B cell (primary cell): ENCODE results near the gene IL10. TPM values are rescaled to one million over a fixed set of nuclear protein-coding genes. Genes with fewer than 3 reads are reported as not detected.

Experiments used
- ATAC-seq: fragments of 200-7000 bp; cut with Tn5 transposase; one replicate; pipeline ENCODE4 v1.10.0; 2021; ENCODE audit warnings: low read depth, mild to moderate bottlenecking, moderate number of reproducible peaks, moderate library complexity
- CTCF ChIA-PET: fragments of 350-600 bp; sonication (Branson Sonifier 250); formaldehyde crosslinking; loops from one replicate; lab custom pipeline; 2021; ENCODE audit warnings: antibody characterized with exemption, inconsistent platforms; lab: Charles Lee
- POLR2A ChIA-PET: fragments of 350-600 bp; sonication (Branson Sonifier 250); formaldehyde crosslinking; loops from one replicate; lab custom pipeline; 2021; ENCODE audit warnings: antibody characterized with exemption; lab: Charles Lee
- DNase-seq: peaks from one replicate; pipeline ENCODE4 v3.0.0; 2013
- H2AFZ ChIP-seq: 2 replicates; pipeline ENCODE4 v1.6.1; 2012; ENCODE audit warnings: mild to moderate bottlenecking, low read depth, low read length; ENCODE audit not compliant: insufficient read depth, poor library complexity, severe bottlenecking
- H3K27ac ChIP-seq, 2 donors: 1 replicate in 1 of 2; 2 replicates in 1 of 2; pipeline ENCODE4 v1.5.1; 2012 to 2013; ENCODE audit warnings: low read length in 2 of 2, mild to moderate bottlenecking in 2 of 2, moderate library complexity in 1 of 2
- H3K27me3 ChIP-seq, 4 experiments: fragments of 200-600 bp in 1 of 4; sonication (generic) in 1 of 4; replicated peaks in 1 of 4; 1 replicate in 2 of 4; 2 replicates in 2 of 4; pipeline versions ENCODE4 v1.6.1 to v1.7.0; 2013 to 2016; ENCODE audit warnings: low read length in 3 of 4, mild to moderate bottlenecking in 2 of 4, mixed read lengths in 1 of 4, moderate library complexity in 1 of 4; ENCODE audit not compliant: insufficient read depth in 4 of 4, control insufficient read depth in 3 of 4; ENCODE audit errors: control extremely low read depth in 1 of 4
- H3K36me3 ChIP-seq, 2 experiments: replicated peaks in 1 of 2; 1 replicate in 1 of 2; 2 replicates in 1 of 2; pipeline versions ENCODE4 v1.6.1 to v1.7.1; 2013; ENCODE audit warnings: low read length in 1 of 2; ENCODE audit not compliant: insufficient read depth in 2 of 2, control insufficient read depth in 1 of 2; ENCODE audit errors: control extremely low read depth in 1 of 2, extremely low read depth in 1 of 2
- H3K4me1 ChIP-seq, 2 donors: fragments of 200-600 bp in 1 of 2; sonication (generic) in 1 of 2; 1 replicate in 1 of 2; 2 replicates in 1 of 2; pipeline versions ENCODE4 v1.5.1 to v1.6.1; 2013 to 2017; ENCODE audit warnings: low read length in 2 of 2; ENCODE audit not compliant: control insufficient read depth in 2 of 2, insufficient read depth in 2 of 2
- H3K4me2 ChIP-seq: replicated peaks from 2 replicates; pipeline ENCODE3; 2012; ENCODE audit warnings: mild to moderate bottlenecking, low read depth, low read length; ENCODE audit not compliant: poor library complexity, severe bottlenecking
- H3K4me3 ChIP-seq, 5 experiments: fragments of 200-600 bp in 1 of 5; sonication (generic) in 1 of 5; 1 replicate in 3 of 5; 2 replicates in 2 of 5; pipeline versions ENCODE4 v1.5.1 to v1.7.0; 2011 to 2016; ENCODE audit warnings: low read length in 4 of 5, mild to moderate bottlenecking in 4 of 5, low read depth in 2 of 5, control low read depth in 1 of 5, moderate library complexity in 1 of 5; ENCODE audit not compliant: insufficient read depth in 1 of 5; ENCODE audit errors: control extremely low read depth in 1 of 5, extremely low read depth in 1 of 5
- H3K79me2 ChIP-seq: fragments of 200-600 bp; sonication (generic); one replicate; pipeline ENCODE4 v1.6.0; 2016; ENCODE audit warnings: low read length; ENCODE audit not compliant: control insufficient read depth, insufficient read depth
- H3K9ac ChIP-seq: fragments of 200-600 bp; sonication (generic); 2 replicates; pipeline ENCODE4 v1.6.1; 2017; ENCODE audit warnings: mild to moderate bottlenecking, low read length, moderate library complexity
- H3K9me3 ChIP-seq, 3 donors: one replicate each; pipeline versions ENCODE4 v1.6.1 to v1.7.1; 2013; ENCODE audit warnings: low read length in 2 of 3; ENCODE audit not compliant: control insufficient read depth in 2 of 3, insufficient read depth in 1 of 3; ENCODE audit errors: control extremely low read depth in 1 of 3
- H4K20me1 ChIP-seq: 2 replicates; pipeline ENCODE4 v1.6.0; 2012; ENCODE audit warnings: mild to moderate bottlenecking, low read length; ENCODE audit not compliant: insufficient read depth, control insufficient read depth, poor library complexity, severe bottlenecking
- H3K27ac Mint-ChIP-seq: one replicate; pipeline ENCODE4 v1.8.0; 2021; ENCODE audit warnings: mixed read lengths
- H3K27me3 Mint-ChIP-seq: one replicate; pipeline ENCODE4 v1.8.0; 2021; ENCODE audit warnings: mixed read lengths
- H3K4me1 Mint-ChIP-seq: one replicate; pipeline ENCODE4 v1.8.0; 2021; ENCODE audit warnings: mixed read lengths
- H3K4me3 Mint-ChIP-seq: one replicate; pipeline ENCODE4 v1.8.0; 2021; ENCODE audit warnings: mixed read lengths
- H3K9me3 Mint-ChIP-seq: one replicate; pipeline ENCODE4 v1.8.0; 2022; ENCODE audit warnings: mixed read lengths; ENCODE audit not compliant: insufficient read depth
- EZH2 ChIP-seq: IDR thresholded peaks from 2 replicates; pipeline ENCODE4 v1.6.1; 2012; ENCODE audit warnings: borderline replicate concordance, low read depth, mild to moderate bottlenecking, moderate library complexity, low read length; ENCODE audit not compliant: insufficient read depth, poor library complexity, severe bottlenecking
- WGBS: methylation state at CpG from one replicate; pipeline ENCODE4 v1.1.5; 2013; ENCODE audit warnings: missing lambda C conversion rate; ENCODE audit not compliant: insufficient coverage; 5-methylcytosine and 5-hydroxymethylcytosine counted together
- intact Hi-C: fragments of 100-400 bp; cut with micrococcal nuclease; formaldehyde crosslinking; loops from one replicate; pipeline ENCODE4 v1.10.0; 2022
- polyA plus RNA-seq: library from polyadenylated mRNA; depleted of rRNA; stranded (reverse); fragments of >200 nt; gene quantifications from 2 replicates; pipeline ENCODE4 v1.2.3, GENCODE V29; 2012
- small RNA-seq: library from RNA; depleted of rRNA; stranded (forward); fragments of <200 nt; gene quantifications from one replicate; pipeline ENCODE3, GENCODE V24; 2012; ENCODE audit warnings: low replicate concordance, low read depth; ENCODE audit not compliant: insufficient read length
- total RNA-seq, 2 donors: library from RNA; stranded (reverse); fragments of 120-200 nt in 1 of 2; gene quantifications; 1 replicate in 1 of 2; 2 replicates in 1 of 2; pipeline versions ENCODE4 v1.2.3 to v1.2.4, GENCODE V29; 2013 to 2022
- TF ChIP-seq, protein P1 (sequence below): fragments of 200-600 bp; IDR thresholded peaks from one replicate; pipeline ENCODE4 v1.8.0; 2022; ENCODE audit warnings: antibody characterized with exemption, mild to moderate bottlenecking

IL10 gene
- total and polyA plus RNA-seq, 2 donors (not counting 1 experiment from before 2014, with no cell fraction given): 0.37 to 0.69 TPM

DNA sequence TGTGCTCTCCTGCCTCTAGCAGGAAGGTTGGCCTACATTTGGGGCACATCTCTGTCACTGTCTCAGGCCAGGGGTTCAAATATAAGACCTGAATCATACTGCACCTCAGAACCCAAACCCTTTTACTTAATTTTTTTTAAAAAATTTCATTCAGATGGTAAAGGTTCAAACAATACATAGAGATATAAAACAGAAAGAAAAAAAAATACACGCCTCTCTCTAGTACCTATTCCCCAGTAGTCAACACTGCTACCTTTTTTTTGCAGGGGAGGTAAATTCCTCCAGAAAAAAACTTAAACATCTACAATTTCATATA is 54.7 kb downstream of the IL10 start:
- H4K20me1 ChIP-seq: peaks cover 83% of the 10 kb centered on the region
- H3K4me1 ChIP-seq: peaks cover 70 to 77% of the 10 kb centered on the region in 2 donors
- H3K4me1 Mint-ChIP-seq: peaks cover 80% of the 10 kb centered on the region
- H3K9me3 ChIP-seq: no peaks in the 10 kb centered on the region
- ChIA-PET CTCF (interaction anchor here (0.6 to 13.1 kb wide), 5 partner anchors 8 to 194 kb away, joined by 3 to 145 read pairs (median 5); no protein-coding TSS in a partner anchor), POLR2A (interaction anchor here (1.2 kb wide), 1 partner anchor 10 kb away, joined by 3 read pairs; no protein-coding TSS in a partner anchor)
- DNase-seq (no peak), ATAC-seq (no peak)
- no peak for TF ChIP-seq EZH2
- TF ChIP-seq, protein P1, sequence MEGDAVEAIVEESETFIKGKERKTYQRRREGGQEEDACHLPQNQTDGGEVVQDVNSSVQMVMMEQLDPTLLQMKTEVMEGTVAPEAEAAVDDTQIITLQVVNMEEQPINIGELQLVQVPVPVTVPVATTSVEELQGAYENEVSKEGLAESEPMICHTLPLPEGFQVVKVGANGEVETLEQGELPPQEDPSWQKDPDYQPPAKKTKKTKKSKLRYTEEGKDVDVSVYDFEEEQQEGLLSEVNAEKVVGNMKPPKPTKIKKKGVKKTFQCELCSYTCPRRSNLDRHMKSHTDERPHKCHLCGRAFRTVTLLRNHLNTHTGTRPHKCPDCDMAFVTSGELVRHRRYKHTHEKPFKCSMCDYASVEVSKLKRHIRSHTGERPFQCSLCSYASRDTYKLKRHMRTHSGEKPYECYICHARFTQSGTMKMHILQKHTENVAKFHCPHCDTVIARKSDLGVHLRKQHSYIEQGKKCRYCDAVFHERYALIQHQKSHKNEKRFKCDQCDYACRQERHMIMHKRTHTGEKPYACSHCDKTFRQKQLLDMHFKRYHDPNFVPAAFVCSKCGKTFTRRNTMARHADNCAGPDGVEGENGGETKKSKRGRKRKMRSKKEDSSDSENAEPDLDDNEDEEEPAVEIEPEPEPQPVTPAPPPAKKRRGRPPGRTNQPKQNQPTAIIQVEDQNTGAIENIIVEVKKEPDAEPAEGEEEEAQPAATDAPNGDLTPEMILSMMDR: no peak
- no peak overlapping the region for H3K4me3 ChIP-seq
- peaks cover 96% of the 10 kb centered on the region for H3K79me2 ChIP-seq
- no peak overlapping the region for H3K9ac ChIP-seq
- H3K9me3 Mint-ChIP-seq: no peaks in the 10 kb centered on the region
- WGBS: no CpG with 5 or more reads among the region's 1 CpG
- H2AFZ ChIP-seq: no peak overlapping the region
- H3K27me3 Mint-ChIP-seq: no peaks in the 10 kb centered on the region
- no peaks in the 10 kb centered on the region for H3K27me3 ChIP-seq
- H3K36me3 ChIP-seq: peaks cover 0 to 2% of the 10 kb centered on the region in 2 experiments
- peak overlapping the region; percentile 51 for H3K4me2 ChIP-seq
- peak overlapping the region in 1 of 2 donors; percentile 75 for H3K27ac ChIP-seq
- intact Hi-C loops: loop anchor here (5.0 kb wide), 1 partner anchor 40 kb away; no protein-coding TSS in a partner anchor
- peak overlapping the region; percentile 81 for H3K27ac Mint-ChIP-seq
- H3K4me3 Mint-ChIP-seq: peak overlapping the region; percentile 24

Small RNA genes lying within 50 kb of the gene (small RNA-seq; reads per million reads assigned to genes)
- not detected for gene RF00019

Other genes with a start within 250 kb of the IL10 start
- gene EIF2D, start 160.0 kb downstream of the IL10 start, total RNA-seq: 60.6 and 62.2 TPM in 2 replicates
- 50.7 and 64.9 TPM in 2 replicates for gene EIF2D, start 160.0 kb downstream of the IL10 start, polyA plus RNA-seq
- gene DYRK3, start 137.0 kb downstream of the IL10 start, total RNA-seq: 0.30 and 0.80 TPM in 2 replicates
- gene DYRK3, start 137.0 kb downstream of the IL10 start, polyA plus RNA-seq: 0.25 TPM in 1 of 2 replicates, not detected in the other
- gene MAPKAPK2, start 87.6 kb downstream of the IL10 start, total RNA-seq: 85.8 and 91.1 TPM in 2 replicates
- 60.3 and 113 TPM in 2 replicates for gene MAPKAPK2, start 87.6 kb downstream of the IL10 start, polyA plus RNA-seq
- 0.24 and 0.27 TPM in 2 replicates for gene IL19, start 1.7 kb downstream of the IL10 start, total RNA-seq
- not detected in 2 replicates for gene IL19, start 1.7 kb downstream of the IL10 start, polyA plus RNA-seq
- not detected in 2 replicates for gene IL20, start 93.1 kb upstream of the IL10 start, total RNA-seq
- not detected in 2 replicates for gene IL20, start 93.1 kb upstream of the IL10 start, polyA plus RNA-seq
- not detected in 2 replicates for gene IL24, start 124.9 kb upstream of the IL10 start, total RNA-seq
- not detected in 2 replicates for gene IL24, start 124.9 kb upstream of the IL10 start, polyA plus RNA-seq
- 711 and 753 TPM in 2 replicates for gene FCMR, start 149.4 kb upstream of the IL10 start, total RNA-seq
- gene FCMR, start 149.4 kb upstream of the IL10 start, polyA plus RNA-seq: 686 and 931 TPM in 2 replicates
- 0.44 and 1.1 TPM in 2 replicates for gene PIGR, start 174.0 kb upstream of the IL10 start, total RNA-seq
- gene PIGR, start 174.0 kb upstream of the IL10 start, polyA plus RNA-seq: 0.16 and 0.31 TPM in 2 replicates
- gene FCAMR, start 198.0 kb upstream of the IL10 start, total RNA-seq: not detected in 2 replicates
- not detected in 2 replicates for gene FCAMR, start 198.0 kb upstream of the IL10 start, polyA plus RNA-seq